GM20000 (cell line): ENCODE data around the gene EBF4.

Experiments
- DNase-seq: peaks from one replicate; pipeline ENCODE4 v3.0.0; 2012; ENCODE audit warnings: low spot score
- CTCF ChIP-seq: IDR thresholded peaks from 2 replicates; pipeline ENCODE4 v1.5.1; 2012; ENCODE audit warnings: mild to moderate bottlenecking, control low read depth; ENCODE audit errors: extremely low read depth, missing control alignments

EBF4 gene

GRCh38 chr20:2713285-2713684, 20.7 kb downstream of the EBF4 start:
- no peak for DNase-seq
- TF ChIP-seq CTCF: peak; percentile 21

- DNase-seq: peak; percentile 44
- no peak for TF ChIP-seq CTCF
Observed at GRCh38 chr20:2729251-2729713, 36.7 kb downstream of the EBF4 start.

GRCh38 chr20:2729791-2730190, 37.2 kb downstream of the EBF4 start:
- no peak for TF ChIP-seq CTCF
- DNase-seq: no peak

GRCh38 chr20:2734899-2735298, 42.3 kb downstream of the EBF4 start:
- TF ChIP-seq CTCF: no peak
- DNase-seq: no peak

GRCh38 chr20:2736441-2736840, 43.9 kb downstream of the EBF4 start:
- no peak for DNase-seq
- no peak for TF ChIP-seq CTCF

GRCh38 chr20:2738331-2739041, 45.9 kb downstream of the EBF4 start:
- no peak for TF ChIP-seq CTCF
- no peak for DNase-seq

- no peak for TF ChIP-seq CTCF
- no peak for DNase-seq
Observed at GRCh38 chr20:2739042-2739398, 46.4 kb downstream of the EBF4 start.
